NCI-H345 treated with DMSO at 0.1 percent for 48 hours (cell line): Measurements from ENCODE around the gene DAD1.

Source experiments
- DNase-seq: peaks from one replicate; lab custom pipeline; 2025; ENCODE audit not compliant: unreplicated experiment; lab: John Stamatoyannopoulos, UW

DAD1 gene

GRCh38 chr14:22537436-22538310, 51.4 kb downstream of the DAD1 start:
- DNase-seq = no peak

- no peak for DNase-seq
Measured at GRCh38 chr14:22536853-22537338, 52.1 kb downstream of the DAD1 start.

- no peak for DNase-seq
Measured at GRCh38 chr14:22535916-22536315, 53.1 kb downstream of the DAD1 start.

- DNase-seq = no peak
Measured at GRCh38 chr14:22535126-22535525, 53.9 kb downstream of the DAD1 start.

GRCh38 chr14:22534547-22534946, 54.5 kb downstream of the DAD1 start:
- DNase-seq = no peak

GRCh38 chr14:22533739-22534359, 55.2 kb downstream of the DAD1 start:
- DNase-seq = no peak

GRCh38 chr14:22533057-22533704, 55.8 kb downstream of the DAD1 start:
- DNase-seq = no peak

- no peak for DNase-seq
Measured at GRCh38 chr14:22532345-22533056, 56.5 kb downstream of the DAD1 start.

- DNase-seq = no peak
Measured at GRCh38 chr14:22531451-22532344, 57.3 kb downstream of the DAD1 start.

GRCh38 chr14:22530127-22530526, 58.9 kb downstream of the DAD1 start:
- no peak for DNase-seq

GRCh38 chr14:22526744-22527143, 62.3 kb downstream of the DAD1 start:
- no peak for DNase-seq

GRCh38 chr14:22526218-22526617, 62.8 kb downstream of the DAD1 start:
- no peak for DNase-seq

- DNase-seq = no peak
Measured at GRCh38 chr14:22524784-22525161, 64.3 kb downstream of the DAD1 start.

GRCh38 chr14:22524115-22524783, 64.8 kb downstream of the DAD1 start:
- no peak for DNase-seq

GRCh38 chr14:22523283-22523682, 65.7 kb downstream of the DAD1 start:
- no peak for DNase-seq

- no peak for DNase-seq
Measured at GRCh38 chr14:22522466-22522957, 66.5 kb downstream of the DAD1 start.

- DNase-seq = no peak
Measured at GRCh38 chr14:22521449-22522239, 67.4 kb downstream of the DAD1 start.

- DNase-seq = no peak
Measured at GRCh38 chr14:22520796-22521195, 68.2 kb downstream of the DAD1 start.
